ENCODE data around the gene ATOX1. TPM values are rescaled to one million over a fixed set of nuclear protein-coding genes. Genes with fewer than 3 reads are reported as not detected.

Gene ATOX1
- total RNA-seq, 2 donors from 2014 or later = 6.3 to 39.7 TPM

- no peak for DNase-seq
- no peak overlapping the region for H3K27ac ChIP-seq
- H3K4me1 ChIP-seq = no peaks in the 10 kb centered on the region
- no peaks in the 10 kb centered on the region for H3K27me3 ChIP-seq
- no peak overlapping the region for H3K4me3 ChIP-seq
- no peaks in the 10 kb centered on the region for H3K9me3 ChIP-seq
- intact Hi-C loops (cut with DNase I) = no loop called here
- WGBS, 2 donors = 92 to 95% methylated on average over 3 of the region's 3 CpGs
- no peak for ATAC-seq
- no peak for TF ChIP-seq CTCF (IDR thresholded peaks at IDR 0.05)
- TF ChIP-seq POLR2A (IDR thresholded peaks at IDR 0.05) = no peak
- H3K36me3 ChIP-seq (replicated peaks in 1 of 2; ENCODE audit: insufficient read depth in 1 of 2, low read depth in 2 of 2) = peaks cover 8 to 39% of the 10 kb centered on the region in 2 donors
Measured at GRCh38 chr5:151798674-151799073, 40.2 kb upstream of the ATOX1 start.

GRCh38 chr5:151795426-151795825 is 37.0 kb upstream of the ATOX1 start:
- Histone ChIP-seq H3K4me1 (no peaks in the 10 kb centered on the region), H3K9me3 (no peaks in the 10 kb centered on the region), H3K4me3 (no peak overlapping the region), H3K27ac (no peak overlapping the region), H3K36me3 (replicated peaks in 1 of 2; ENCODE audit: insufficient read depth in 1 of 2, low read depth in 2 of 2) (peaks cover 0 to 36% of the 10 kb centered on the region in 2 donors), H3K27me3 (no peaks in the 10 kb centered on the region)
- TF ChIP-seq CTCF (IDR thresholded peaks at IDR 0.05) (no peak), POLR2A (IDR thresholded peaks at IDR 0.05) (no peak)
- 77 to 88% methylated on average over 1 of the region's 1 CpG for WGBS, 2 donors
- intact Hi-C loops (cut with DNase I) = no loop called here
- ATAC-seq = no peak
- DNase-seq = no peak

- peaks cover 0 to 26% of the 10 kb centered on the region in 2 donors for H3K36me3 ChIP-seq (replicated peaks in 1 of 2; ENCODE audit: insufficient read depth in 1 of 2, low read depth in 2 of 2)
Measured at GRCh38 chr5:151793358-151793757, 34.9 kb upstream of the ATOX1 start.

GRCh38 chr5:151787817-151788216 is 29.4 kb upstream of the ATOX1 start:
- ATAC-seq = no peak
- no peaks in the 10 kb centered on the region for H3K27me3 ChIP-seq
- no peak for TF ChIP-seq POLR2A (IDR thresholded peaks at IDR 0.05)
- TF ChIP-seq CTCF (IDR thresholded peaks at IDR 0.05) = no peak
- WGBS, 2 donors = 69% methylated on average over 6 of the region's 6 CpGs
- H3K27ac ChIP-seq = no peak overlapping the region
- peaks cover 19% of the 10 kb centered on the region for H3K4me1 ChIP-seq
- H3K4me3 ChIP-seq = no peak overlapping the region
- H3K36me3 ChIP-seq (replicated peaks in 1 of 2; ENCODE audit: insufficient read depth in 1 of 2, low read depth in 2 of 2) = peaks cover 0 to 11% of the 10 kb centered on the region in 2 donors
- DNase-seq = no peak
- intact Hi-C loops (cut with DNase I) = no loop called here
- H3K9me3 ChIP-seq = no peaks in the 10 kb centered on the region

More at GRCh38 chr5:151793358-151793757, 34.9 kb upstream of the ATOX1 start:
- Histone ChIP-seq H3K27me3 (no peaks in the 10 kb centered on the region), H3K27ac (no peak overlapping the region), H3K4me1 (no peaks in the 10 kb centered on the region), H3K4me3 (no peak overlapping the region), H3K9me3 (no peaks in the 10 kb centered on the region)
- ATAC-seq (no peak), DNase-seq (no peak)
- intact Hi-C loops (cut with DNase I) = no loop called here
- WGBS, 2 donors = 80 to 96% methylated on average over 3 of the region's 3 CpGs
- TF ChIP-seq CTCF (IDR thresholded peaks at IDR 0.05) (no peak), POLR2A (IDR thresholded peaks at IDR 0.05) (no peak)

- Histone ChIP-seq H3K27me3 (no peaks in the 10 kb centered on the region), H3K4me3 (no peak overlapping the region), H3K9me3 (no peaks in the 10 kb centered on the region), H3K36me3 (replicated peaks in 1 of 2; ENCODE audit: insufficient read depth in 1 of 2, low read depth in 2 of 2) (peaks cover 0 to 10% of the 10 kb centered on the region in 2 donors), H3K4me1 (peaks cover 32% of the 10 kb centered on the region), H3K27ac (no peak overlapping the region)
- 69 to 76% methylated on average over 4 of the region's 4 CpGs for WGBS, 2 donors
- DNase-seq = no peak
- intact Hi-C loops (cut with DNase I) = no loop called here
- TF ChIP-seq POLR2A (IDR thresholded peaks at IDR 0.05) = no peak
- no peak for TF ChIP-seq CTCF (IDR thresholded peaks at IDR 0.05)
- no peak for ATAC-seq
Measured at GRCh38 chr5:151786468-151786867, 28.0 kb upstream of the ATOX1 start.
